Ureter (tissue), 1 donor: Measurements from ENCODE around the gene SSTR4. TPM values are rescaled to one million over a fixed set of nuclear protein-coding genes. Genes with fewer than 3 reads are reported as not detected.
A peak's percentile ranks its signal among the peaks of the same experiment; 100 is the strongest.
"Not testable (repeated sequence)": the region's sequence is repeated elsewhere in the genome, so short reads cannot be mapped to it uniquely, and the experiment has no call there.

ENCODE experiments used
- DNase-seq: peaks from one replicate; pipeline ENCODE4 v3.0.0-alpha.2; 2020; ENCODE audit warnings: low spot score
- total RNA-seq: library from RNA; stranded (reverse); gene quantifications from one replicate; pipeline ENCODE4 v1.2.4, GENCODE V29; 2023
- donor health status: DM: yes; HTN: yes; CAD: no.

Gene SSTR4, protein sequence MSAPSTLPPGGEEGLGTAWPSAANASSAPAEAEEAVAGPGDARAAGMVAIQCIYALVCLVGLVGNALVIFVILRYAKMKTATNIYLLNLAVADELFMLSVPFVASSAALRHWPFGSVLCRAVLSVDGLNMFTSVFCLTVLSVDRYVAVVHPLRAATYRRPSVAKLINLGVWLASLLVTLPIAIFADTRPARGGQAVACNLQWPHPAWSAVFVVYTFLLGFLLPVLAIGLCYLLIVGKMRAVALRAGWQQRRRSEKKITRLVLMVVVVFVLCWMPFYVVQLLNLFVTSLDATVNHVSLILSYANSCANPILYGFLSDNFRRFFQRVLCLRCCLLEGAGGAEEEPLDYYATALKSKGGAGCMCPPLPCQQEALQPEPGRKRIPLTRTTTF
- total RNA-seq, result not detected

DNA sequence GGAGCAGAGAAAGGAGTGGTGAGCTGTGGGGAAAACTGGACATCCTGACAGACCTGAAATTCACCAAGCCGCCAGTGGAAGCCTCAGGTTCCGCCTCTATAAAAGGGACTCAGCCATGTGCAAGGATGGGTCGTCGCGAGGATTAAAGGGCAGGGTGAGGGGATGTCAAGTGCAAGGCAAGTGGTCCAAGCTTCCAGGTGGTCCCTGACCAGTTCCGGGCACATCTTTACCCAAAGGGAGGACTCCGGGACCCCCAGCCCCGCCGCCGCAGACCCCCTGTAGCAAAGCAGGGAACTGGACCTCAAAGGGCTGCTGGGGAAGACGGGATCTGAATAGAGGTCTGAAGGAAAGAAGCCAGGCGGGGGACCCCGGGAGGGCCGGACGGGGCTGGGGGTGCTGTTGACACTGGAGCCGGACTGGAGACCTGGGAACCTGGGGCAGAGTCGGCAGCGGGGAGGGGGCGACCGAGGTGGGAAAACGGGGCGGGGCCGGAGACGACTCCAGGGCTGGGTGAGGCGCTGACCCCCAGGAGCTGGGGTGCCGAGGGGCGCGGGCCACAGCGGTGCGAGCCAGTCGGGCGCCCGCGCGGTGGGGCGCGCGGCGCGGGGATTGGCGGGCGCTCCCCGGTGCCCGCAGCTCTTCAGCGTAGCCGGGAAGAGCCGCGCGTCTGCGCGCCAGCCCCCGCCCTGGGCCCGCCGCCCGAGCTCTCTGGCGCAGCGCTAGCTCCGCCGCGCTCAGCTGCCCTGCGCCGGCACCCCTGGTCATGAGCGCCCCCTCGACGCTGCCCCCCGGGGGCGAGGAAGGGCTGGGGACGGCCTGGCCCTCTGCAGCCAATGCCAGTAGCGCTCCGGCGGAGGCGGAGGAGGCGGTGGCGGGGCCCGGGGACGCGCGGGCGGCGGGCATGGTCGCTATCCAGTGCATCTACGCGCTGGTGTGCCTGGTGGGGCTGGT is at the start of gene SSTR4:
Gene SSTR4 (plus strand): TSS at position 592 of the 951 bp plus-strand sequence. CDS start 172 bp downstream, at position 764.
- DNase-seq, result no peak

DNA sequence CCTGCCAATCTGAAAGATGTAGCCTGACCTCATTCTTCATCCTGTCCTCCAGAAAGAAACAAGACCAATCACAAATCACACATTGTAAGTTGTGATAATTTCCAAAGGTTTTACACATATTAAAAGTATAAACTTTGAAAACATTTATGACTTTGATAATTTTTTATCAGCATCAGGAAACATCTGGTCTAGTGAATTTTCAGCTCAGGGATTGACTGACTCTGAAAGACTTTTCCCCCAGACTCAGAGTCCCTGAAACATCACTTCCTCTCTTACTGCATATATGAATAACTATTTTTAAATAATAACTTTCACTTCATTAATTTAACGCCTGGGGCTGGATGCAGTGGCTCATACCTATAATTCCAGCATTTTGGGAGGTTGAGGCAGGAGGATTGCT is 48.5 kb upstream of the SSTR4 start:
- DNase-seq, result no peak

DNA sequence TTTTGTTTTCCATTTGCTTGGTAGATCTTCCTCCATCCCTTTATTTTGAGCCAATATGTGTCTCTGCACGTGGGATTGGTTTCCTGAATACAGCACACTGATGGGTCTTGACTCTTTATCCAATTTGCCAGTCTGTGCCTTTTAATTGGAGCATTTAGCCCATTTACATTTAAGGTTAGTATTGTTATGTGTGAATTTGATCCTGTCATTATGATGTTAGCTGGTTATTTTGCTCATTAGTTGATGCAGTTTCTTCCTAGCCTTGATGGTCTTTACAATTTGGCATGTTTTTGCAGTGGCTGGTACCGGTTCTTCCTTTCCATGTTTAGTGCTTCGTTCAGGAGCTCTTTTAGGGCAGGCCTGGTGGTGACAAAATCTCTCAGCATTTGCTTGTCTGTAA is 43.7 kb upstream of the SSTR4 start:
- DNase-seq, result not testable (repeated sequence)

DNA sequence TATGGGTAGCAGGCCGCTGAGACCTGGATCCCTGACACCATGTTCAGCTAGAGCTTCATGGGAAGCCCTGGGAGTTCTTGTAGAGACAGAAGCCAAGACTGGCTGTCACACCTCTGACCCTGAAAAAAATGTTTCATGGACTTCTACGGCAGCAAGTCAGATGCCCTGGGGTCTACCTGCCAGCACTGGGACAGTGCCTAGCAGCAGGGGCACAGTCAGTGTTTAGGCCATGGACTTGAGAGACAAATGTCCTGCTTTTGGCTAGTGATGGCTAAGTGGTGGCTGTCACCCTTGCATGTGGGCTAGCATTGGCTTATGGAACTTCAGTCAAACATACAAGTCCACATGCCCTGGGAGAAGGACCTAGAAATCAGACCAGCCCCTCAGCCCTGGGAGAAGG is 41.3 kb upstream of the SSTR4 start:
- DNase-seq, result no peak

DNA sequence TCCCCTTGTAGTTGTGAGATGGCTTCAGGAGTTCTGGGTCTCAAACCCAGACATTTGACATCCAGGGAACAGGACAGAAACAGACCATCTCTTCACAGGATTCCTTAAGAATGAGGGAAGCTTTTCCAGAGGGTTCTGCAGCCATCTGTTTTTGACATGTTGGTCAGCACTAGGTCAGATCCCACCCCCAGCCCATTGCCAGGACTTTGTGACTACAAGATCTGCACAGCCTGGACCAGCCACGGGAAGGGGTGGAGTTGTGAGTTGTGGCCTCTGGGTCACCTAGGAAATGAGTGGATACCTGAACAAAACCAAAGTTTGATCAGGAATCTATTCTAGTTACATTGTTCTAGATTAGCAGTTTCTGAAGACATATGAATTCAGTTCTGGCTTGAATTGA is 39.2 kb upstream of the SSTR4 start:
- no peak for DNase-seq

DNA sequence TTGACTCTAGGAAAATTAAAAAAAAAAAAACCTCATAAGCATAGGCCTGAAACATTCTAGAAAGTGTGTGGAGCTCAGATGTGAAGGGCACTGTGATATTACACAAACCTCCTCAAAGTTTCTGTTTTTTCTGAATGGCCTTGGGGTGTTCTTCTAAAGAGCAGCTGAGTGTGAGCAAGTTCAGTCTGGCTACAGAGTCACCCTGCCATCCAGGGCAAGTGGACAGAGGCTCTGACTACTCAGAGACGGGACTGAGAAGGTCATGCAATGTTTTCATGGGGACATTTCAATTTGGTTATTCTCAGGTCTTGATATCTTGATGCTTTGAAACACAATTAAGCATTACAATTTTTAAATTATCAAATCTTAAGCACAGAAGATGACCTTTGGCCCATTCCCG is 36.6 kb upstream of the SSTR4 start:
- no peak for DNase-seq

DNA sequence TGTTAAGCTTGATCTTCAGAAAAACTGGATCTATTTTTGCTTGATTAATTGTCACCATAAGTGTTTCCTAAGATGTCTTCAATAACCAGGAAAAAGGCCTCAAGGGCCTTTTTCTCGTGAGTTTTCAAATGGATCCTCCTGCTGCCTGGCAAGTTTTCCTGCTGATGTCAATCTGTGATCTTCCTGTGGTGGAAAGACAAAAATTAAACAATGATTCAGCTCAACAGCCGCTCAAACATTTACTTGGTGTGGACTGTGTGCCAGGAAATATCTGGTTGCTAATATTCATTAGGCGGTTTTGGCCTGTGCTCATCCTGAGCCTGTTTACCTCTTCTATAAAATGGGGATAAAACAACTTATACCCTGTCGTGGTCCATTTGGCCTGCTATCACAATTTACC is 35.4 kb upstream of the SSTR4 start:
- DNase-seq, result no peak

DNA sequence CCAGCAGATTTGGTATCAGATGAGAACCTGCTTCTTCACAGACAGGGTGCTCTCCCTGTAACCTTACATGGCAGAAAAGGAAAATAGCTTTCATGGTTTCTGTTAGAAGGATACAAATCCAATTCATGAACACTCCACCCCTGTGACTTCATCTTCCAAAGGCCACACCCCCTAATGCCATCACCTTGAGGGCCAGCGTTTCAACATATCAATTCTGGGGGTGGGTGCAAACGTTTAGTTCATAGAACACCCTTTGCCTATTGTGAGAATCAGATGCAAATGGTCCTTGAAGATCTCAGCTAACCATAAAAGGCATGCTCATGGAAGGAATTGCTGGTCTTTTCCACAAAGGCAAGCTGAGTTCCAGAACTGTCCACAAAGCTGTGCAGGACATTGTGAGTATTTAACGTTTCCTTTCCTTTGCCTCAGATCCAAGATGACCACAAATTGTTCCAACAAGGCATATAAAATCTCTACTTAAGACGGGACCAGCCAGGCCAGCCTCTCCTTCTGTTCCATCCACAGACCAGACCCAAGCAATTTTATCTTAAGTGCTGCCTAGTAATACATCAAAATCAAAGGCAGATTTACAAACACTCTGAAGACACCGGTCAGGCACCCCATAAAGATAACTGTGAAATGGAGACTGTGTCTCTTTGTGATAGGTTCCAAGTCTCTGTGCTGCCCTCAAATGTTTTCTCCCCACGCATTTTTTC is 34.7 kb upstream of the SSTR4 start:
- DNase-seq, result no peak

DNA sequence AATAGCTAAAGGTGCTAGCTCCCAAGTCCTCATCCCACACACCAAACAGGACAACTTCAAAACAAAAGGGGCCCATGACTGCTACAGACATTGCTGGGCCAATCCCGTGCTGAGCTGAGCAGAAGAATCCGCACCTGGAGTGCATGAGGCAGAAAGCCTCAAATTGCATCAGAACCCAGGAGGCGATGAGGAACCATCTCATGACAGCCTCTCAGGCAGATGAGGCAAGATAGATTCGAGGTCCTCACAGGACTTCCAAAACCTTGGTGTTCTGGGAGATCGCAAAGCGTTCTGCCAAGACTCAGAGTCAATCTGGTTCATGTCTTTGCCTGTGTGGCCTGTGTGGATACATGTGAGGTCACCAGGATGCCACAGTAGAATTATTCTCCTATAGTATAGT is 32.8 kb upstream of the SSTR4 start:
- no peak for DNase-seq

DNA sequence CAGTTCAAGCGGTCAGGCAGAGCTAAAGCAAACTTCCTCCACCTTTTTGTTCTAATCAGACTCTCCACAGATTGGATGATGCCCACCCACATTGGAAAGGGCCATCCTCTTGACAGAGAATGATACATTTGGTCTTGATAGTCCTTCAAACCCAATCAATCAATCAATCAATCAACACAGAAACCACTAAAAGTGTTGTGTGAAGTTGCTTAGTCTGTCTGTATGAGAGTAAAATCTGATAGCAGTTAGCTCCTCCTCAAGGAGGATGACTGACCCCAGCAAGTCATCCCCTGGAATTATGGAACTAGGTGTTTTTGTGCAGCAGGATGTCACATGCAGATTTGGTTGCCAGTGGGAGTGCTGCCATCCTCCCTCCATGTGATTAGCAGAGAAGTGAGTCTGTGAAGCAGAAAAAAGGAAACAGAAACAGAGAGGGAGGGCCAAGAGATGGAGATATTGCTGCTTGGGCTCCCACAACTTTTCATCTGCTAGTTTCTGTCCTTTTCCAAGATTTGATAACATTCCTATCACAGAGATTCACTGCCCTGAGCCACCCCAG is 32.0 kb upstream of the SSTR4 start:
- no peak for DNase-seq

DNA sequence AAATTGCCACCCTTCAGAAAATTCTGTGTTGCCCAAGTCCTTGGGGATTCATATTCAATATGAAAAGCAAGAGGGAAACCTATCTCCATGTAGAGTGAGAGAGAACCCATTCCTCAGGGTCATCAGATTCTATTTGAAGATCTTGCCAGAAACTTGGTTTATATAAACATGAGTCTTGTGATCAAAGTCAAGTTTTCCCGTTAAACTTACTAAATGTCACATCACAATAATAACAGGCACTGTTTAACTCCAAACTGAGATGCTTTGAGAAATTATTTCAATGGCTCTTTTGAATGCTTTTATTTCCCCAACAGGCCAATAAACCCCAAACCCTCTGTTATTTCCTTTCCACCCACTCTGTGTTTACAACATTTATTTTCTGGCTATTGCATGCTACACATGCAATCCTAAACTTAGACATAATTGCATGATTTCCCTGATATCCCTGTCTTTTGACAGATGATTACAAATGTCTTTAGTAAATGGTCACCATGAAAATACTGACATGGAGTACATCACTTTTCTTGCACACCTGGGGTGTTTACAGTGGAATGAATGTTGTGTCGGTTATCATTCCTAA is 31.1 kb upstream of the SSTR4 start:
- DNase-seq, result no peak

DNA sequence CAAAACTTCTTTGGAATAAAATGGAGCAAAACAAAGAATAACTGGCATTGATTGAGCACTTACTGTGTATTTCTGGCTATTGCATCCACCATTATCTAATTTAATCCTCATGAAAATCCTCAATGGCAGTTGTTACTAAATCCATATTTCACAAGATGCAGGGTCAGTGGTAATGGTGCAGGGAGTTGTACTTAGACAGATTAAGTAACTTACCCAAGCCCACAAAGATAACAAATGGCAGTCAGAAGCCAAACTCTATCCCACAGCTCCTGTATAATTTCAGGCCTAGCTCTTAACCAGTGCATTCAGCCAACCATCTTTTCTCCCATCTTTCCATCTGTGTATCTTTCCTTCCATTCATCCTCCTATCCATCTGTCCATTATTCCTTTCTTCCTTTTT is 29.3 kb upstream of the SSTR4 start:
- no peak for DNase-seq

DNA sequence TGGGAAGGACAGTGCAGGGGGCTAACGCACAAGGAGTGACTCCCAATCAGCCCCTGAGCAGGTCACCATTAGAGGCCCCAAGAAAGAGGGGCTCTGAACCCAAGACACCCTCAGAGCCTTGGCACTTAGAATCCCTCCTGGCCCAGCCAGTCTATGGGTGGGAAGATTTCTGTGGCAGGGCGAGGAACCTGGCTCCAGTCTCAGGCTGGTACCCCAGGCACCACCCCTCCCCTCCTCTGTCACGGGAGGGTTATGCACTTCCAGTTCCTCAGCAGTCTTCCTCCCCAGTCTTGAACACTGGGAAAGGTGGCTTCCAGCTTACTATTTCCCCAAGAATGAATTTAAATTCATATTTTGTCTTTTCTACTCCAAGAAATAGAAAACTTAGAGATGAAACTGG is 27.6 kb upstream of the SSTR4 start:
- DNase-seq, result no peak

DNA sequence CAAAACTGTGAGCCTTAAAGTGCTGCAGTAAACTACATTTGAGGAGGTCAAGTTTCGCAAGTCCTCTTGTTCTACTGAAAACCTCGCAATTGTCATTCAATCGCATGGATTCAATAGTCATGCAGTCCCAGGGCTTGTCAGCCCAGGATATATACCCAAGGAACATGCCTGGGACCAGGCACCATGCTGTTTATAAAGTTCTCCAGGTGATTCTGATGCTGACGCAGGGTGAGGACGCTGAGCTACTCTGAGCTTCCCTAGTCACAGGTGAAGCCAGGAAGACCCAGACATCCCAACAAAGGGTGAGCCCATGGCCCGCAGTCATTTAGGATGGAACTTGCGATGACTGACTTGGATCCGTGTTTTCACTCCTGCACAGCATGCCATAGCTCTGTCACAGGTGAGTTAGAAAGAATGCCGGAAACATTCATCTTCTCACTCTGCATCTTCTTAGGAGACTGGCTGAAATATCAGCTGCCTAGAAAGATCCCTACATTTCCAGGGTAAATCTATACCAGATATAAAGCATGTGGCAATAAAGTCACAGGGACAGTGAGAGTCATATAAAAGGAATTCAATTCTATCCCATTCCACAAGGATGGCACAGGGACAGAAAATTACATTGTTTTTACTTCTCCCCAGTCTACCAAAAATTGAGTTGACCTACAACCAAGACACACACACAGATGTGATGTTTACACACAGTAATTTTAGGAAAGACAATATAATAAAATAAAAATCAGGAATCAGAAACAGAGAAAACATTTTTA is 27.0 kb upstream of the SSTR4 start:
- DNase-seq, result no peak

DNA sequence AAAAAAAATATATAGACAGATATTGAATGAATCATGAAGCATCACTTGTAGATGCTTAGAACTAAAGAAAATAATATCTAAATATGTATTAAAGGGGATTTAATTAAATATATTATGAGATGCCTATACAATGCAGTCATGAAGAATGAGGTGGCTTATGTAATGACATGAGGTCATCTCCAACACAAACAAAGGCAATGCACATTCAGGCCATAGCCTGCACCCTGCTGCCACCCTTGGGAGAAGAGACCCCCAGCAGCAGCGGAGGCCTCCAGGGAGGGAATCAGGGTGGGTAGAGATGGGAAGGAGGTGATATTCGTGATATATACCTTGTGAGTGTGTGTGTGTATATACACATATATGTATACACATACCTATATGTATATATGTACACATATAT is 26.4 kb upstream of the SSTR4 start:
- DNase-seq, result no peak

DNA sequence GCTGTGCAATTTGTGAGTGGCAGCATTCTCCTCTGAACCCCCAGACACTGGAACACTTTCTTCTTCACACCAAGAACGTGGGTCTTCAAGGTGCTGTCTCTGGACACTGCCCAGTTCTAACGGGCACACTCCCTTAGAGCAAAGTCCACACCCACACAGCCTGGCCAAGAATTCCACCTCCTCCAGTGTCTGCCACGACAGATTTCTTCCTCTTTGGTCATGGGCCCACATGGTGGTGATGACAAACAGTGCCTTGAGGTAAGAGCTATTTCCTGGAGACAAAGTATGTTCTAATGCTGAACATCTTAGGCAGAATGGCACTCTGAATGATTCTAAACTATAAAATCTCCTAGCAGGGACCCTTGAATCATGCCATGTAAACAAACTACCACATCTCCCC is 25.5 kb upstream of the SSTR4 start:
- no peak for DNase-seq

DNA sequence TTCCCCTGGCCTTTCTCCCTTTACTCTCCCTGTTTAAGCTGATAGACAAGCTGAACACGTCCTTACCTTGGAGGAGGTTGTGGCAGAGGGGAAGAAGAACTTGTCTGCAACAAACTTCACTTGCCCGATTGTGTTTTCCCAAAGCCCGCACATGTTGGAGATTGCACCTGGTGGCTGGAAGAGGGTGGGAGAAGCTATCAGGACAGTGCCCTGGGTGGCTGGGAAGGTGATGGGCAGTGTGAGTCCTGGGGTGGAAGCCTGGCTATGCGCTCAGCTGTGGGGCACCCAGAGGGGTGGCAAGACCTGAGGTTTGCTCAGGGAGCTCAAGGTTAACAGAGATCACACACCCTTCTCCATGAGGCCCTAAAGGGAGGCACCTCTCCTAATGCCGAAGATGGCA is 25.0 kb upstream of the SSTR4 start:
- peak; percentile 25 for DNase-seq

DNA sequence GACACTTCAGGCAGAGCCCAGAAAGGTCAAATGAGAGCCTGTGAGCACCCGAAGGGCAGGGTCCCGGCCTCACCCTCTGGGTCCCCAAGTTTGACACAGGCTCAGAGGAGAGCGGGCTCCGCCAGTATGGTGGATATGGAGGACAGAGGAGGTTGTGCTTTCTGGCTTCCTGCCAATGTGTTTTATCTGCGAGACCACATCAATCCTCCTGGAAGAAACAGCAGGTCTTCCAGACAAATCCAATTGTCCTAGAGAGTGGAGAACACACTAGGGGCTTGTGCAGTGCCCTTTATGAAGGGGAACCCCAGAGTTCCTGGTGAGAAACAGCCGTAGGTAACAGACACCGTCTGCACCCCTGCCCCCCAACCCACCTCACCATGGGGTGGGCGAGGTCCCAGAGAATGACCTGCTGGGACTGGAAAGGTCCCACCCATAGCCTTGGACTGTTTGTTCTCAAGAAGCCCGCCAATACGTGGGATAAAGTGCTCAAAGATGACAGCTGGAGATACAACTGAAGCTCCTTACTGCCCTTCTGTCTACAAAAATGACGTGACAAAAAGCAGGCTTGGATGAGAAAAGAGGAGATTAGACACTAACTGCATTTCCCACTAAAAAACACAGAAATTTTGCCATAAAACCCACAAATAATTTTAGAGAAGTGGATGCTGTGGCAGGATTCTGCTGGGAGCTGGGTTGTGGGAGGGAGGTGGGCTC is 23.9 kb upstream of the SSTR4 start:
- peak; percentile 20 for DNase-seq

DNA sequence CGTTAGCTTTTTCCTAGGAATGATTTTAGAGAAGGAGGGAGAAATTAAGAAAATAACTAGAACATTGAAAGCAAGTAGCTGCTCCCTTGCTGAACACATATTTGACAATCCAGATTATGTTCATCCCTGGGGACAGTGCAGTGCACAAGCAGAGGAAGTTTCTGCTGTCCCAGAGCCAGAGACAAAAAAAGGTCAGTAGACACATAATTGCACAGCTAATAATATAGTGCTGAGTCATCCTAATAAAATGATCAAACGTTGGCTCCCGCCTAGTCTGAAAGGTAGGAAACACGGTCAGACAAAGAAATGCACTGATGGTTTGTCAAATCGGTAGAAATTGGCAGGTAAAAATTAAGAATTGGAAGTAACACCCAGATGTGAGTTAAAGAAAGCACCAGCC is 21.7 kb upstream of the SSTR4 start:
- no peak for DNase-seq

DNA sequence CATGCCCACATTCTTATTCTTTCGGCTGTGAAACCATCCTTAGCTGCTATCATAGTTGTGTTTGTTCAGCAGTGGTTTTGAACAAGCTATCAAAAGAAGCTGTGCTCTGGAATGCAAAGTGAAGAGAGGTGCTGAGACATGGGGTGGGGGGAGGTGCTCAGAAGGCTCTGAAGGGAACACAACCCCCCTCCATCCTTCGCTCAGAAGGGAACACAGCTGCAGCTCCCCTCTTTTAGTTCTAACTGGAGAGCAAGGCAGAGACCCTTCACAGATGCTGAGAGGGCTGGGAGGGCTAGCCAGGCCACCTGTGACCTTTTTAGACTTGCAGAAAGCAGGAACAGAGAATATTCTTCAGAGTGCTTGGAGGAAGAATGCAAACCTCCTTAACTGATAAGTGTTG is 17.6 kb upstream of the SSTR4 start:
- DNase-seq, result no peak
